GM18909 (cell line): Measurements from ENCODE around the gene CCDC9.

Experiments
- ATAC-seq: cut with Tn5 transposase; IDR thresholded peaks from one replicate; pipeline ENCODE4 v1.9.1; 2021; ENCODE audit warnings: mild to moderate bottlenecking; ENCODE audit not compliant: unreplicated experiment, poor library complexity

CCDC9 gene

DNA sequence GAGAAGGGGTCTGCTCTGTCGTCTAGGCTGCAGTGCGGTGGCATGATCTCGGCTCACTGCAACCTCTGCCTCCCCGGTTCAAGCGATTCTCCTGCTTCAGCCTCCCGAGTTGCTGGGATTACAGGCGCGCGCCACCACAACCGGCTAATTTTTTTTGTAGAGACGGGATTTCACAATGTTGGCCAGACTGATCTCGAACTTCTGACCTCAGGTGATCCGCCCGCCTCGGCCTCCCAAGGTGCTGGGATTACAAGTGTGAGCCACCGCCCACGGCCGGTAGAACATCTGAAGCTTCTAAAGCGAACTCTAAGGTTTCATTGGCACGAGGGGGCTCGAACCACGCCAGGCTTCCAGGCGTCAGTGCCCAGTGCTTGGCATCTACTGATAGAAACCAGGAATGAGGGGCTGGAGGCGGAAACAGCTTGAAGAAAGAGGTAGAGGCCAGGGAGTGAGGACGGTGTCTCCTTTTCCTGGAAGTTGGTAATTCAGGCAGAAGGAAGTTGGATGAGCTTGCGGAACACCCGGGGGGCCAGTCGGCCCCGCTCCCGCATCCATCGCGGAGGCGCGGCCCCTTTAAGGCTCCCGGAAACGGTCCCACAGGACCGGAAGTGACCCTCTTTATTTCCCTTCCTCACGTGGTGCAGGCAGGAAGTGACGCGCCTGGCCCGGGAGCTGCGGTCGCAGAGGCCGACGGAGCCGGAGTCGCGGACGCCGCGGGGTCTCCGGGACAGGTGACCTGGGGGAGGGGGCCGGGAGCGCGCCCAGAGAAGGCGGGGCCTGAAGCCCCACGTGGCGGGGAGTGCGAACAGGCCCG is at the start of gene CCDC9:
TSS of gene CCDC9 (plus strand) at position 647 of the 814 bp plus-strand sequence. CDS start 1,876 bp downstream, outside the sequence.
- ATAC-seq = peak; percentile 54

DNA sequence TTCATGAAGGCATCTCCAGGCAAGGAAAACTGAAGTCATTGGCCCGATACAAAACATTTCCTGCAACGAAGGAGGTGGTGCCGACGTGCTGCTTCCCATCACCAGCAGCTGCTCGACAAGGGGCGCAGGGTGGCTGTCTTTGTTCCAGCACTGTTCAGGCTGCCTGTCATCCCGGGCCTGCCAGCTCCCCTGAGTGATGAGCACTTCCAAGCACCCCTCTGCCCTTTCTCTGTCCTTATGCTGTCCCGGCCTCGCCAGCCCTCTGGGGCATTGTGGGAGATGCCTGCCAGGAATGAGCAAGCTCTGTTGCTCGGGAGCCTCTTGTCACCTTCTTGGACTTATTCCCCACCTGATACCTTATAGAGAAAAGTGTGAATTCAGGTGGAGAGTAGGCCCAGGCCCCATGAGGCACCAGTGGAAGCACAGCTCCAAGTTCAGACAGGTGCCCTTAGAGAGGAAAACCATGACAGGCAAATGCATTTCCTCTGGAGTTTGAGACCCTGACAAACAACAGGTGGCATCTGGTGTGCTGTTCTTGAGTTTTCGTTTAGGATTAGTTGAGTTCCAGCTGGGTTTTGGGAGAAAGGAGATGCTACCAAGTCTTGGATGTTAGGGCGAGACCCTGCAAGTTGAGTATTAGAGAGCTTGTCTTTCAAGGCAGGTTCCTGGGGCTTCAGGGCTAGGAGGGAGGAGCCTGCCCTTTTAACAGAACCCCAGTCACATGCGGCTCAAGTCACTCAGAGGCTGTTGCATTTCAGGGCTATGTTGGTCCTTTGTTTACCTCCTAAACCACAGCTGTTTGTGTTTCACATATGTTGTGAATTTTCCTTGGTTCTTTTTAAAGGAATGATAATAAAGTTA is 46.8 kb upstream of the CCDC9 start:
- no peak for ATAC-seq

- no peak for ATAC-seq
Observed at GRCh38 chr19:47210180-47210490, 46.2 kb upstream of the CCDC9 start.

- ATAC-seq = no peak
Observed at GRCh38 chr19:47210689-47211316, 45.5 kb upstream of the CCDC9 start.

DNA sequence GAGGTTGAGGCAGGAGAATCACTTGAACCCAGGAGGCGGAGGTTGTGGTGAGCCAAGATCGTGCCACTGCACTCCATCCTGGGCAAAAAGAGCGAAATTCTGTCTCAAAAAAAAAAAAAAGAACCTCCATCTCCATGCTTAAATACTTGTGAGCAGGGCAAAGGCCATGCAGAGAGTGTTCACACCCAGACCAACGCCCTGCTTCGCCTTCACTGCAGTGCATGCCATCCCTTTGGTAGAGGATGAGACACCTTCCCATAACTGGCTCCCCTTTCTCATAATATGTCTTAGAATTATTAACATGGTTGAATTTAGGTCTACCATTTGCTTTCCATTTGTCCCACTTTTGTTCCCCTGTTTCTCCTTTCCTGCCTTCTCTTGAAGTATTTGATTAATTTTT is 40.7 kb upstream of the CCDC9 start:
- ATAC-seq = no peak

GRCh38 chr19:47221080-47221841 is 35.1 kb upstream of the CCDC9 start:
- no peak for ATAC-seq

DNA sequence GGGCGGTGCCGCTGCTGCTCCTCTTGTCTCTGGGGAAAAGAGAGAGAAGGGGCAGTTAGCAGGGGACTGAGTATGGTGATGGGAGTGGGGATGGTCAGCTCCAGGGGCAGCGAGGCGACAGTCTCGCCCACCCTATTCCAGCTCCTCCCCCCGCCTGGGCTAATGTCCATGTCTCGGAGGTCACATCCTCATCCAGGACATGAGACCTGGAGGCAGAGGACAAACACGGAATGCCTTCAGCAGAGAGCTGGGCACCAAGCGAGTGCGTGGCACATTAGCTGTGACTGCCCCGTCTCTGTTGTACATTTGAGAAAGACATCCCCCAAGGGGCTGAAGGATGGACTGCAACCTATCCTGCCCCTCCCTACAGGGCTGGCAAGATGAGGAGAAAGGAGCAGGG is 34.4 kb upstream of the CCDC9 start:
- ATAC-seq = no peak

GRCh38 chr19:47225746-47226425 is 30.4 kb upstream of the CCDC9 start:
- ATAC-seq = peak; percentile 44

GRCh38 chr19:47226426-47227351 is 29.6 kb upstream of the CCDC9 start:
- ATAC-seq = peak; percentile 25

- ATAC-seq = no peak
Observed at GRCh38 chr19:47227352-47228167, 28.8 kb upstream of the CCDC9 start.

DNA sequence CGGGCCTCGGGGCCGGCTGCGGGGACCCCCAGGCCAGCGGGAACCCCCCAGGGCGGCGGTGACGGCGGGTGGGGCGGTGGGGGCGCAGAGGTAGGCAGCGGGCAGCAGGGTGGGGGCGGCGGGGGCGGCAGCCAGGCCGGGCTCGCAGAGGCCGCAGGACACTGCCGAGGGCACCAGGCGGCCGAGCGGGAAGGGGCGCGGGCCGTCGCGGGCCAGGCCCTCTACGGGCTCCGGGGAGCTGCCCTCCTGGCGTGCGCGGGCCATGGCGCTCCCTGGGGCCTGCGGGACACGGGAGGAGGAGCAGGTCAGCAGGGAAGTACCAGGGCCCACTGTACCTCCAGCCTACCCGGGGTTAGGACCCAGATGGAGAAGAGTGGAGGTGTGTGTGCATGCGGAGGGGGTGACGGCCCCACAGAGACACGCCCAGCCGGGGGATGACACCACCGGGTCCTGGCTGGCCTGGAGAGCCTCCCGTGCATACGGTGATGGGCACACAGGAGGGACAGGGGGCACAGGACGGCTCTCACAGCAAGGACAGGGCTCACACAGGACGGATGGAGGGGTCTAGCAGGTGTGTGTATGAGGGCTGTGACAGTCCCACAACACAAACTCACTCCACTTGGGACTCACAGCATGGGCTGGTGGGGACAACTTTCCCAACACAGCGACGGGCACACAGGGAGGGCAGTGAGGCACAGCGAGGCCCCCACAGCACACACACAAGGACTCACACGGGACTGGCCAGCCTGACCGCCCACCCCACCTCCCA is 28.0 kb upstream of the CCDC9 start:
- ATAC-seq = no peak

- no peak for ATAC-seq
Observed at GRCh38 chr19:47228937-47229675, 27.2 kb upstream of the CCDC9 start.

- ATAC-seq = no peak
Observed at GRCh38 chr19:47229676-47230053, 26.7 kb upstream of the CCDC9 start.

- no peak for ATAC-seq
Observed at GRCh38 chr19:47230054-47230920, 26.0 kb upstream of the CCDC9 start.

GRCh38 chr19:47230921-47231214 is 25.5 kb upstream of the CCDC9 start, which contains the start of gene BBC3:
Gene BBC3, minus strand, starts transcription at chr19:47231199. Its CDS starts 2,768 bp downstream, at chr19:47228431.
- no peak for ATAC-seq
